HG03135 (cell line): ENCODE data around the gene HYKK.
"Not testable (repeated sequence)": the region's sequence is repeated elsewhere in the genome, so short reads cannot be mapped to it uniquely, and the experiment has no call there.

Experiments
- ATAC-seq: cut with Tn5 transposase; IDR thresholded peaks from one replicate; pipeline ENCODE4 v1.9.1; 2021; ENCODE audit warnings: mild to moderate bottlenecking, moderate library complexity; ENCODE audit not compliant: unreplicated experiment

HYKK gene

DNA sequence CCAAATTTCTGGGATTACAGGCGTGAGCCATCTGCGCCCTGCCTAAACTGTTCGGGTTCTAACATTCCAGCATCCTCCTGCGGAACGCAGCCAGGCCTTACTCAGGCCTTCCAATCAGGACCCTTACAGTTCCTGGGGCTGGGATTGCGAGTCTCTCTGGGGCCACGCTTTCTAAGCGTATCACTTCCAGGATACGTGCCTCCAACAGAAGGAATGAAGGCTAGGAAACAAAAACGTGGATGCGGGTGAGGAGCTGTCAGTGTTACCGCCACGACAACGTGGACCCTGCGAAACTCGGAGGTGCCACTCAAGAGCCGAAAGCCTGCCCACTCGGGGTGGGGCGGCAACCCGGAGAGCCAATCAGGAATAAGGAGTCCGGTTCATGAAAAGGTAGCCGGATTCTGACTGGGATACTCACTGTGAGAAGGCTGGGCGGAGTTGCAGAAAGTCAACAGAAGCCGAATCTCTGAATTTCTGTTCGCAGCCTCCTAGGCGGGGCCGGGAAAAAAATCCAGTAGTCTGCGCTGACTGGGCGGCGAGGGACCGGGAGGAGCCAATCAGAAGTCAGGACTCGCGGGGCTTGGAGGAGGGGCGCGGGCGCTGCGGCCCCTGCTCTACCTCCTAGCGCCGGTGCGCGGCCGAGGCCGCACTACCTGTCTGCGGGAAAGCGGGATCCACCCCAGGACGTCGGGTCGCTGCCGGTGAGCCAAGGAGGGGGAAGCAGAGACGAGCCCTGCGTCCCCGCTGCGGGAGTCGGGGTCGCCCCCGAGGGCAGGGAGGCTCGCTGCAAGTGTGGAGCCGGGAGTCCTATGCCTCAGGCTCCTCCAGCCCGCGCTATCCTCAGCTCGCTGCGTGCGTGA, at the start of gene HYKK:
HYKK (plus strand) TSS at position 607 of the 860 bp plus-strand sequence. CDS start 5,512 bp downstream, outside the sequence.
- ATAC-seq, result peak; percentile 72

- no peak for ATAC-seq
Observed at GRCh38 chr15:78460737-78461136, 46.6 kb upstream of the HYKK start.

DNA sequence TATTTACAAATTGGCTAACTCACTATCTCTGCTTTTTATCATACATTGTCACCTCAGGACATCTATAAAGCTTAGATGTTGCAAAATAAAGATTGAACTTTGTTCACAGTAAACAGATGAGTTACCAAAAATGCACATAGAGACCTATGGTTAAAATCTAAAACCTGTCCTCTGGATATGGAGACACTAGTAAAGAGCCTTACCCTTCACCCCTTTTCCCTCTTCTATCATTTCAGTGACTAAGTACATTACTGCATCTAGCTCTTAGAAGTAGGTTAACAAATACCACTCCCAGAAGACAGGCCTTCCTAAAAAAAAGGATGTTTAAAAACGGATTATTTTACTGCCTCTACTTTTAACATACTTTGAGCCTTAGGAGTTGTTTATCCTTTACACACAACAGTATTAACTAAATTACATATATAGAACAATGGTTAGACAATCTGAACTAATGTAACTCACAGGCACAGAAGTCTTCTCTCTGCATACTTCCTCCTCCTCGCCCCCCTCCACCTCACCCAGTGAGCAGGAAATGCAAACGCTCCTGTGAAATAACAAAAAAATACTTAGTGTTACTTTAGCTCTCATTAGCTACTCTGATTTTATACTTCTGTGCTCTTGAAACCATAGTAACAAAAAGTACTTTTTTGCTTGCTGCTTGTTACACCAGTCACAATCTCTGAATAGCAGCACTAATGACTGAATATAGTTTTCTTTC, 46.0 kb upstream of the HYKK start:
- no peak for ATAC-seq

- no peak for ATAC-seq
Observed at GRCh38 chr15:78469031-78469430, 38.3 kb upstream of the HYKK start.

GRCh38 chr15:78477295-78477694, 30.1 kb upstream of the HYKK start:
- no peak for ATAC-seq

DNA sequence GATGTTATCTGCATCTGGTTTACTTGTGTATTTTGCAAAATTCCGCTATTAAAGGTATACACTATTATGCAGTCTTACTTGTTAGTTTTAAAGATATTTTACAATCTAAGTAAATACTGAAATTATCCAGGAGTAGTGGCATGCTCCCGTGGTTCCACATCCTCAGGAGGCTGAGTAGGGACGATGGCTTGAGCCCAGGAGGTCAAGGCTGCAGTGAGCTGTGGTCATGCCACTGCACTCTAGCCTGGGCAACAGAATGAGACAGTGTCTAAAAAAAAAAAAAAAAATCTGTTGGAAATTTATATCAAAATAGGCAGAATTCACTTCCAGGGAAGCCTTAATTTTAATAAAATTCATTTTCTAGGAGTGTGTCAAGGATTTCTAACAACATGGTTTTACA, 27.7 kb upstream of the HYKK start:
- no peak for ATAC-seq

DNA sequence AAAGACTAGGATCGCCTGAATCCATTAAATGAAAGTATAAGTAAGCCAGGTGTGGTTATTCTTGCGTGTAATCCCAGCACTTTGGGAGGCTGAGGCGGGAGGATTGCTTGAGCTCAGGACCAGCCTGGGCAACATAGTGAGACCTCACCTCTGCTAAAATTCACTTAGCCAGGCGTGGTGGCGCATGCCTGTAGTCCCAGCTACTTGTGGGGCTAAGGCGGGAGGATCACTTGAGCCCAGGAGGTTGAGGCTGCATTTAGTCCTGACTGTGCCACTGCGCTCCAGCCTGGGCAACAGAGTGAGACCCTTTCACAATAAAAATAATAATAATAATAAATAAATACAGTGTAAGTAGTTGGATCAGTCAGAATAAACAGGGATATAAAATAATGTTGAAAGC, 25.5 kb upstream of the HYKK start:
- ATAC-seq, result no peak

DNA sequence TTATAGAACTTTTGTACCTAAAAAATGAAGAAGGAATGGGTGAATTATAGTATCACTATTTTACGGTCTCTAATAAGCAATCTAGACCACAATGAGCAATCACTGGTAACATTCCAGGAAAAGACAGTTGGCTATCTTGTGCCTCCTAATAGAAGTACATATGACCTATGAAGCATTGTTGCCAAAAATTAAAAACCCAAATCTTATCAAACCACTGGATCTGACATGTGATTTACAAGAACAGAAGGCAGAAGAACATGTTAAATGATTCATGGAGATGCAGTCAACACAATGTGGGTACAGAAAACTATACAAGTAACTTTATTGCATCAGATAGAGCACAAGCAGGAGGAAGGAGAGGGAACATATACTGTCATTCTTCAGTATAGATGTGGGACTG, 14.5 kb upstream of the HYKK start:
- no peak for ATAC-seq

- no peak for ATAC-seq
Observed at GRCh38 chr15:78501857-78502256, 5.5 kb upstream of the HYKK start.

DNA sequence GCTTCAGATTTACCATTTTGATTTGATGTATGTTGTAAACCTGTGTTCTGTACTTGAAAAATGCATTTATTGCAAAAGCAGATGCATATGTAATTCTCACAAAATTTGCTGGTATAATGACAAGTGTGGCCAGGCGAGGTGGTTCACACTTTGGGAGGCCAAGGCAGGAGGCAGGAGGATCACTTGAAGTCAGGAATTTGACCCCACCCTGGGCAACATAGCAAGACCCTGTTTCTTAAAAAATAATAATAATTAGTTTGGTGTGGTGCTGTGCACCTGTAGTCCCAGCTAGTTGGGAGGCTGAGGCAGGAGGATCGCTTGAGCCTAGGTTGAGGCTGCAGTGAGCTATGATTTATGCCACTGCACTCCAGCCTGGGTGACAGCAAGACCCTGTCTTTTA, 4.7 kb upstream of the HYKK start:
- ATAC-seq, result no peak

DNA sequence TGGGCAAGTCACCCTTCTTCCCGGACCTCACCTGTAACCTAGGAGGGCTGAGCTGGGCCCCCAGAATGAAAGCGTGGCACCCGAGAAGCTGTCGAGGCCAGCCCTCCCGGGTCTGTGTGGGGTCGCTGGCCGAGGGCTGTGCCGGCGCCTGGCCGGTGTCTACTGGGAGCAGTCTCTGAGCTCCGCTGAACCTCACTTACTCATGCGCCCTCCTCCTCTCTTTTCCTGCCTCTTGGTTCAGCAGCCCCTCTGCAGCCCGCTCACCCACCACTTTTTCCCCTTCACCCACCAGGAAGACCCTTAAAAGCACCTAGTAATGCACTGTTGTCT, 419 bp downstream of the HYKK start:
- ATAC-seq, result peak; percentile 31

DNA sequence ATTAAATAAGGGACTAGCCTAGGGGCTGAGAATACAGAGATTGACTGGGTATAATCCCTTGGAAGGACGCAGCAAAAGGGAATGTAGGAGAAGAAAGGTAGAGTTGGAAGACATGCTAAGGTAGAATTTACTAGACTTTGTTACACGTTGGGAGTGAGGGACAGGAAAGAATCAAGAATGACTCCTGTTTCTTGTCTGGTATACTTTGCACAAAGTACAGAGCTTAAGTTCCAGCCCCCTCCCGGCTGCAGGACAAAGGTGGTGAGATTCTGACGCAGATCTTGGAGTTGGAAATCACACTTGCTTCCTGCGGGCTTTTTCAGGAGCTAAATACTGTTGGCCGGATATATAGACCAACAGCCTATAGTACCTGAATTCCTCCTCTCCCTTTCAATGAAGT, 895 bp downstream of the HYKK start:
- ATAC-seq, result no peak

- ATAC-seq, result no peak
Observed at GRCh38 chr15:78509726-78510312, 2.4 kb downstream of the HYKK start.

- ATAC-seq, result not testable (repeated sequence)
Observed at GRCh38 chr15:78520035-78520434, 12.7 kb downstream of the HYKK start.

- ATAC-seq, result no peak
Observed at GRCh38 chr15:78524230-78524629, 16.9 kb downstream of the HYKK start.

DNA sequence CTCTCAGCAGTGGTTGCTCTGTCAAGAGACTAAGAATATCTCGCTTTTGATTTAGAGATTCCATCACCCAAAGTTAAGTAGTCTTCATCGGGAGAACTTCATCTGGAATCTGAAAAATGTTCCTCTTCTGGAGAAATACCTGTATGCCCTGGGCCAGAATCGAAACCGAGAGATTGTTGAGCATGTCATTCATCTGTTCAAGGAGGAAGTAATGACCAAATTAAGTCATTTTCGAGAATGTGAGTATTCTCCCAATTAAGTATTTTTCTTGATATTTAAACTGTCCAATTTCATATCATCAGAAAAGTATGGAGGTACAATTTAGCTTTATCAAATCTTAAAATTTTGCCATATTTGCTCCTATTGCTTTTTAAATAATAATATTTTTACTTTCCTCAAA, 19.9 kb downstream of the HYKK start:
- no peak for ATAC-seq

- ATAC-seq, result no peak
Observed at GRCh38 chr15:78533331-78533730, 26.0 kb downstream of the HYKK start.

DNA sequence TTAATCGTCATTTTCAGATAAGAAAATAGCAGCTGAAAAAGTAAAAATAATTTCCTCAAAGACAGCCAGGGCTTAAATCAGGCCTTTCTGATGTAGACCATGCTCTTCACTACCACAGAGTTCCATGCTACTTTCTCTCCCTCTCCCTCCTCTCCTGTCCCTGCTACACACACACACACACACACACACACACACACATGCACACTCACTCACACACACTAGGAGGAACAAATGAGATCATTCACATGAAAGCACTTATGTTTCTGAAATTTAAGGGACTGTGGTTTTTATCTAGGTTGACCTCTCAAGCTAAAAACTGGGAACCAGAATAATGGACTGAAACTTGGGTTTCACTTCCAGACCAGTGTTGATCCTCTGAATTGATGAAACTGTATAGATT, 28.8 kb downstream of the HYKK start:
- ATAC-seq, result no peak

DNA sequence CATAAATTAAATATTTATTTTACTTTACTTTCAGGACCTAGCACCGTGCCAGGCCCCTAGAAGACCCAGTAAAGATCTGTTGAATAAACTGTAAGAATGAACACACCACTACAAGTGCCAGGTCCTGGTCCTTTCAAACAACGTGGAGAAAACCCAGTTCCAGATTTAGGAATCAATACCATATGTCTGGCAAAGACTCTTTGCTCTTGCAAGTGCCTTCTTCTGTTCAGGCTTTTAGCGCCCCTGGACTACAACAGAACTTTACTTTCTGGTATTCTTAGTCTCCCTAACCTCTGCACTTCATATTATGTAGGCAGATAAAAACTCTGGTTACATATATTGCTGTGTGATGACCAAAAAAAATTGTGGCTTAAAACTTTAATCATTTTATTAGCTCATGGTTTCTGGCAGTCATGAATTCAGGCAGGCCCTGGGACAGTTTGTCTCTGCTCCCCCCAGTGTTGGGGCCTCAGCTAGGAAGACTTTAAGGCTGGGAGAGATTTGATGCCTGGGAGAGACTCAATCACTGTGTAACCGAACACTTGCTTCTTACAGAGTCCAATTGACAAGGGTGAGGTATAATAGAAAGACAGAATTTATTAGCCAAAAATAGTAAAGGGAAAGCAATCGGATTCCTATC, 30.0 kb downstream of the HYKK start:
- ATAC-seq, result no peak

GRCh38 chr15:78538358-78538757, 31.0 kb downstream of the HYKK start:
- ATAC-seq, result no peak

DNA sequence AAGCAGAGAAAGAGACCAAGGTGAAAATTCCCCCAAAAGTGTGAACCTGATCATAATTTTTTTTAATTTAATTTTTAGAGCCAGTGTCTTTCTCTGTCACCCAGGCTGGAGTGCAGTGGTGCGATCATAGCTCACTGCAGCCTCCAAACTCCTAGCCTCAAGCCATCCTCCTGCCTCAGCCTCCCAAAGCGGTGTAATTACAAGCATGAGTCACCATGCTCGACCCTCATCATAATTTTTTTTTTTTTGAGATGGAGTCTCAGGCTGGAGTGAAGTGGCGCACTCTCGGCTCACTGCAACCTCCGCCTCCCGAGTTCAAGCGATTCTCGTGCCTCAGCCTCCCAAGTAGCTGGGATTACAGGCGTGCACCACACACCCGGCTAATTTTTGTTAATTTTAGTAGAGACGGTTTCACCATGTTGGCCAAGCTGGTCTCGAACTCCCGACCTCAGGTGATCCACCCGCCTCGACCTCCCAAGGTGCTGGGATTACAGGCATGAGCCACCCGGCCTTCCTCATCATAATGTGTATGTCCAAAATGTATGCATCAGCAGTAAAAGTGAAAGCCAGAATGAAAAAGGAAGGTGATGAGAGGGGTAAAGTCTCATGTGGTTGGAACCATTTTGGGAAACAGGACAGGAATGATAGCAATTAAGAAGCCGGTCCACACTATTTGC, 32.2 kb downstream of the HYKK start:
- ATAC-seq, result not testable (repeated sequence)
